GM21423 (cell line): ENCODE data around the gene STEAP1B.
"Not testable (repeated sequence)": the region's sequence is repeated elsewhere in the genome, so short reads cannot be mapped to it uniquely, and the experiment has no call there.

Source experiments
- ATAC-seq: cut with Tn5 transposase; IDR thresholded peaks from one replicate; pipeline ENCODE4 v1.9.1; 2021; ENCODE audit warnings: mild to moderate bottlenecking, moderate library complexity; ENCODE audit not compliant: unreplicated experiment

STEAP1B gene

GRCh38 chr7:22460363-22460988 lies 39.5 kb downstream of the STEAP1B start:
- ATAC-seq = no peak

- ATAC-seq = no peak
Observed at GRCh38 chr7:22457471-22457870, 42.5 kb downstream of the STEAP1B start.

- no peak for ATAC-seq
Observed at GRCh38 chr7:22454446-22454845, 45.5 kb downstream of the STEAP1B start.

- ATAC-seq = no peak
Observed at GRCh38 chr7:22452960-22453558, 46.9 kb downstream of the STEAP1B start.

- ATAC-seq = no peak
Observed at GRCh38 chr7:22452142-22452959, 47.6 kb downstream of the STEAP1B start.

- not testable (repeated sequence) for ATAC-seq
Observed at GRCh38 chr7:22450013-22450412, 50.0 kb downstream of the STEAP1B start.

GRCh38 chr7:22447762-22448161 lies 52.2 kb downstream of the STEAP1B start:
- peak; percentile 67 for ATAC-seq

- no peak for ATAC-seq
Observed at GRCh38 chr7:22447008-22447407, 53.0 kb downstream of the STEAP1B start.

GRCh38 chr7:22445853-22446252 lies 54.1 kb downstream of the STEAP1B start:
- ATAC-seq = no peak

GRCh38 chr7:22445140-22445743 lies 54.7 kb downstream of the STEAP1B start:
- ATAC-seq = peak; percentile 37

GRCh38 chr7:22444181-22444971 lies 55.6 kb downstream of the STEAP1B start:
- ATAC-seq = peak; percentile 17

- no peak for ATAC-seq
Observed at GRCh38 chr7:22443370-22444180, 56.4 kb downstream of the STEAP1B start.

GRCh38 chr7:22442882-22443369 lies 57.1 kb downstream of the STEAP1B start:
- ATAC-seq = no peak

- no peak for ATAC-seq
Observed at GRCh38 chr7:22442187-22442881, 57.7 kb downstream of the STEAP1B start.

GRCh38 chr7:22441157-22441556 lies 58.8 kb downstream of the STEAP1B start:
- ATAC-seq = no peak

- ATAC-seq = peak; percentile 63
Observed at GRCh38 chr7:22438994-22439393, 61.0 kb downstream of the STEAP1B start.

GRCh38 chr7:22436552-22436951 lies 63.4 kb downstream of the STEAP1B start:
- not testable (repeated sequence) for ATAC-seq

GRCh38 chr7:22435720-22436119 lies 64.3 kb downstream of the STEAP1B start:
- ATAC-seq = no peak

- ATAC-seq = peak; percentile 77
Observed at GRCh38 chr7:22435105-22435504, 64.9 kb downstream of the STEAP1B start.
